HepG2 (cell line): ENCODE results near the gene IFI27L2. TPM values are rescaled to one million over a fixed set of nuclear protein-coding genes. Genes with fewer than 3 reads are reported as not detected.

Source experiments
- HNF1A ChIP-seq, 2 experiments: sonication (generic) in 1 of 2; formaldehyde crosslinking in 1 of 2; IDR thresholded peaks; 2 replicates each; pipeline versions ENCODE4 v1.4.0 to v1.6.1; 2016 to 2020; ENCODE audit warnings: borderline replicate concordance in 1 of 2, low read depth in 1 of 2, mild to moderate bottlenecking in 1 of 2, missing genetic modification reagents in 1 of 2
- NCOA2 ChIP-seq: sonication (generic); formaldehyde crosslinking; IDR thresholded peaks from 2 replicates; pipeline ENCODE4 v1.8.0; 2022; ENCODE audit warnings: inconsistent platforms
- TOE1 ChIP-seq: sonication (generic); formaldehyde crosslinking; IDR thresholded peaks from 2 replicates; pipeline ENCODE4 v1.4.0; 2020; ENCODE audit warnings: mild to moderate bottlenecking, missing genetic modification reagents
- ZNF354B ChIP-seq: sonication (generic); formaldehyde crosslinking; IDR thresholded peaks from 2 replicates; pipeline ENCODE4 v1.8.0; 2022; ENCODE audit warnings: mild to moderate bottlenecking, missing genetic modification reagents
- ZNF512B ChIP-seq: sonication (generic); formaldehyde crosslinking; IDR thresholded peaks from 2 replicates; pipeline ENCODE4 v1.5.1; 2020; ENCODE audit warnings: missing genetic modification reagents, mild to moderate bottlenecking, borderline replicate concordance
- polyA plus RNA-seq, 8 experiments: library from polyadenylated mRNA; depleted of rRNA in 3 of 8; stranded (reverse) in 7 of 8; unstranded in 1 of 8; fragments of >200 nt; fragmentation: Illumina TruSeq in 4 of 8; extraction: Trizol in 4 of 8; gene quantifications; 2 replicates each; pipeline versions ENCODE4 v1.2.1 to v1.2.3, GENCODE V29; 2011 to 2016; ENCODE audit warnings: low read depth in 4 of 8, missing spikeins in 1 of 8, mixed read lengths in 1 of 8; ENCODE audit not compliant: insufficient read depth in 1 of 8
- total RNA-seq, 5 experiments: library from RNA; depleted of rRNA; stranded (reverse); fragments of >200 nt; fragmentation: Illumina TruSeq; extraction: Trizol; gene quantifications; 2 replicates each; pipeline ENCODE4 v1.2.3, GENCODE V29; 2016; ENCODE audit warnings: low read depth in 1 of 5

IFI27L2 gene
- total and polyA plus RNA-seq, 2 of the 13 experiments (the other 11 are each of a cell fraction or from before 2014, with no cell fraction given), result 4.3 to 4.8 TPM

DNA sequence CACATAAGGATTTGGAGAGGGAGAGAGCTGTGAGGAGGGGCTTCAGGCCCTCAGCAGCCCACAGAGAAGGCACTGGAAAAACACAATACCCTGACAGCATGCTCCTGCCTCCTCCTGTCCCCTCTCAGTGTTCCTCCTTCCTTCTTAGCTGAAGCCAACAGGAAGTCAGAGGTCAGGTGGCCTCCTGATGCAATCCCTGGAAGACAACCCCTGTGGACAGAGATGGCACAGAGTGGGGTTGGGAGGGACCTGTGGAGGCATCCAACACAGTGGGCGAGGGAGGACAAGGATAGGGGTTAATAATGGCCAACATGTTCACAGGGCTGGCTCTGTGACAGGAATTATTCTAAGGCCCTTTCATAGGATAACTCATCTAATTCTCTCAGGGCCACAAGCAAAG, 15.4 kb upstream of the IFI27L2 start (continued):
- no peak for TF ChIP-seq ZNF512B (CRISPR knock-in tag)
- no peak for TF ChIP-seq NCOA2 (CRISPR knock-in tag)
- TF ChIP-seq ZNF354B (CRISPR knock-in tag), result no peak
- TF ChIP-seq TOE1 (CRISPR knock-in tag), result no peak
- no peak for TF ChIP-seq HNF1A (IDR thresholded peaks at IDR 0.05; ENCODE audit: low read depth)
- no peak for TF ChIP-seq HNF1A (CRISPR knock-in tag; IDR thresholded peaks at IDR 0.05; ENCODE audit: borderline replicate concordance)
